HUES48 (cell line): ENCODE measurements around the gene EVA1A.

Experiments
- H3K27ac ChIP-seq: one replicate; pipeline ENCODE4 v1.7.0; 2013; ENCODE audit warnings: low read depth, low read length, inconsistent platforms
- H3K27me3 ChIP-seq: 2 replicates; pipeline ENCODE4 v1.6.1; 2013; ENCODE audit warnings: mild to moderate bottlenecking, low read length; ENCODE audit not compliant: control insufficient read depth, insufficient read depth
- H3K36me3 ChIP-seq: 2 replicates; pipeline ENCODE4 v1.6.1; 2013; ENCODE audit warnings: low read length; ENCODE audit not compliant: control insufficient read depth, insufficient read depth
- H3K4me1 ChIP-seq: 2 replicates; pipeline ENCODE4 v1.6.1; 2013; ENCODE audit warnings: mild to moderate bottlenecking, low read length; ENCODE audit not compliant: control insufficient read depth, insufficient read depth
- H3K4me3 ChIP-seq: 2 replicates; pipeline ENCODE4 v1.5.1; 2013; ENCODE audit warnings: mild to moderate bottlenecking, low read depth, low read length
- H3K9ac ChIP-seq: 2 replicates; pipeline ENCODE4 v1.6.1; 2013; ENCODE audit warnings: mild to moderate bottlenecking, low read depth, low read length, moderate library complexity
- H3K9me3 ChIP-seq: 2 replicates; pipeline ENCODE4 v1.6.1; 2013; ENCODE audit warnings: low read length; ENCODE audit not compliant: control insufficient read depth, insufficient read depth

EVA1A gene

GRCh38 chr2:75458201-75458600 lies 102.5 kb downstream of the EVA1A start:
- no peak overlapping the region for H3K27ac ChIP-seq
- no peak overlapping the region for H3K4me3 ChIP-seq
- H3K27me3 ChIP-seq: no peaks in the 10 kb centered on the region
- H3K9me3 ChIP-seq: no peaks in the 10 kb centered on the region
- H3K36me3 ChIP-seq: no peaks in the 10 kb centered on the region
- no peak overlapping the region for H3K9ac ChIP-seq
- H3K4me1 ChIP-seq: peaks cover 31% of the 10 kb centered on the region

DNA sequence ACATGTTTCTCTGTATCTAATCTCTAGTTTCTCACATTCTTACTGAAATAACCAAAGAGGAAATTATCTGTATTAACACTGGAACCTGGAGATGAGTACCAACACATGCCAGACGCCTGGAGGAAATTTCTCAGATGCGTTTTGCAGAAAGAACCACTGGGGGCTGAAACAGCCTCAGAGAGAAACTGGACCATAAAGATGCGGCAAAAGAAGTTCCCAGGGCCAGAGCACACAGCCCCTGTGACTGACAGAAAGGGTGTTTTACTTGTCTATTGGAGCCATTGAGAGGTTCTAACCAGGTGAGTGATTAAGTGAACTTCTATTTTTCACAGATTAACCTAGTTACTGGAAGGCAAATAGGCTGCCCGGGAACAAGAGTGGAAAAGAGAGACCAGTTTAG lies 103.9 kb downstream of the EVA1A start:
- Histone ChIP-seq H3K27me3 (no peaks in the 10 kb centered on the region), H3K9ac (no peak overlapping the region), H3K36me3 (no peaks in the 10 kb centered on the region), H3K9me3 (no peaks in the 10 kb centered on the region), H3K4me3 (no peak overlapping the region), H3K4me1 (peaks cover 23% of the 10 kb centered on the region), H3K27ac (no peak overlapping the region)

DNA sequence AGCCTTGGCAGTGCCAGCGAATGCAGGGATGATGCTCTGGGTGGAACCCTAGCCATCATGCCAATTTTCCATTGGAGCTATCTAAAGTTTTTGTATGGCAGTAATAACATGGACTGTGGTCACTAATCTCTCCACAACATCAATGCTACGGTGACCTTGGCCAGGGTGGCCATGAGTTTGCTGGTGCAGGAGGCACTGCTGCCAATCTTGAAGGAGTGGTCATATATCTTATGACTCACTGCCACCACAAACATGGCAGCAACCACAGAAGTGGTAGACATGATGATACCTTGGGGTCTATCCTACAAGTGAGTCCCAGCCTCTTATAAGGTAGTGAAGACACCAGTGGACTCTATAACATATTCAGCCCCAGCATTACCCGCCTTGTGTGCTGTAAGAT lies 104.6 kb downstream of the EVA1A start:
- Histone ChIP-seq H3K4me1 (peaks cover 20% of the 10 kb centered on the region), H3K27ac (no peak overlapping the region), H3K9me3 (no peaks in the 10 kb centered on the region), H3K36me3 (no peaks in the 10 kb centered on the region), H3K9ac (no peak overlapping the region), H3K27me3 (no peaks in the 10 kb centered on the region), H3K4me3 (no peak overlapping the region)

DNA sequence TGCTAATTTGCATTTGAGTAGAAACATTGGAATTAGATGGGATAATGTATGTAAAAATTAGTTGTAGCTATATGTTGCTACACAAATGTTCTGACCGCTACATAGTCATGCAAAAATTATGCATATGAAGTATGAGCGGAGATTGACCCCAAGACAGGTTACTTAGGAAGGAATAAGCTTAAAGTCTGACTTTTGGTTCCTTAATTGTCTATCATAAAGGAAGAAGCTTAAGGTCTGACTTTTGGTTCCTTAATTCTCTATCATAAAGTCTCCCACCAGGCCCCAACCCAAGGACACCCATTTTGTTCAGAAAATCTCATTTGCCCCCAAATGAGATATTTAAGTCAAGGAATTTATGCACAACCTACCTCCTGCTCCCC lies 106.5 kb downstream of the EVA1A start:
- Histone ChIP-seq H3K4me3 (no peak overlapping the region), H3K36me3 (no peaks in the 10 kb centered on the region), H3K27ac (no peak overlapping the region), H3K4me1 (peaks cover 20% of the 10 kb centered on the region), H3K27me3 (no peaks in the 10 kb centered on the region), H3K9ac (no peak overlapping the region), H3K9me3 (no peaks in the 10 kb centered on the region)

DNA sequence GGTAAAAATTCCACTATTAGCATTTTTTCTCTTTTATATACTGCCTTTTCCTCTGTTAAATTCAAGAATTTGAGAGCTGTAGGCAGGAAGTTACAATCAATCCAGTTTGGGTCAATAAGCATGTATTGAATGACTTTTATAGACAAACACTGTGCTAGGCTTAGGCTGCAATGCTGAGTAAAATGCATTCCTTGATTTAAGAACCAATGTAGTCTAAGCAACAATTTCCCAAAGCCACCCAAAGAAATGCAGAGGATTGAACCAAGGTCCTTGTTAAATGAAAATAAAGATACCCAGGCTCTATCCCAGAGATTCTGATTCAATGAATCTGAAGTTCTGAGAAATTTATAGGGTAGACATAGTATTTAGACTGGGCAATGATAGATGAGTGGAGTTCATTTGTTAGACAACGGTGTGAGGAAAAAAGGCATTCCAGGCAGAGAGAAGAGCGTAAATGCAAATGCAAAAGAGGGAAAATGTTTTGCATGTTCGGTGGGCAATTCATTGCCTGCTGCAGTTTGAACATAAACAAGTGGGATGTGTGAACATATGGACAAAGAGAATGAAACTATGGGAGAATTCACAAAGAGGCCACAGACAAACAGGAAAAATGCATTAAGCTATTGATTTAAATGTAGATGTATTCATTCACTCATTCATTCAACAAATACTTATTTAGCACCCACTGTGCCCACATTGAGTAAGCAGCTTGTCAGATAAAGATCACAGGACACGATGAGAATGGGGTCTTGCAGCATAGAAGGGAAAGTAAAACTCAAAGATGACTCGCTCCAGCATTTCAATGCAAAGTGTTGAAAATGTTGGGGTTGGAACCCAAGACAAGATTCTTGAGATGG lies 107.1 kb downstream of the EVA1A start:
- Histone ChIP-seq H3K4me1 (peaks cover 20% of the 10 kb centered on the region), H3K4me3 (no peak overlapping the region), H3K9ac (no peak overlapping the region)

GRCh38 chr2:75450068-75450467 lies 110.7 kb downstream of the EVA1A start:
- Histone ChIP-seq H3K36me3 (no peaks in the 10 kb centered on the region), H3K27ac (no peak overlapping the region), H3K9me3 (0 out of 2 replicates have a peak, but pooled peaks cover 4% of the 10 kb centered on the region), H3K4me1 (peaks cover 14% of the 10 kb centered on the region), H3K9ac (no peak overlapping the region), H3K4me3 (no peak overlapping the region), H3K27me3 (no peaks in the 10 kb centered on the region)

More for the DNA sequence above, 107.1 kb downstream of the EVA1A start:
- Histone ChIP-seq H3K9me3 (0 out of 2 replicates have a peak, but pooled peaks cover 4% of the 10 kb centered on the region), H3K36me3 (no peaks in the 10 kb centered on the region), H3K27me3 (no peaks in the 10 kb centered on the region), H3K27ac (no peak overlapping the region)

DNA sequence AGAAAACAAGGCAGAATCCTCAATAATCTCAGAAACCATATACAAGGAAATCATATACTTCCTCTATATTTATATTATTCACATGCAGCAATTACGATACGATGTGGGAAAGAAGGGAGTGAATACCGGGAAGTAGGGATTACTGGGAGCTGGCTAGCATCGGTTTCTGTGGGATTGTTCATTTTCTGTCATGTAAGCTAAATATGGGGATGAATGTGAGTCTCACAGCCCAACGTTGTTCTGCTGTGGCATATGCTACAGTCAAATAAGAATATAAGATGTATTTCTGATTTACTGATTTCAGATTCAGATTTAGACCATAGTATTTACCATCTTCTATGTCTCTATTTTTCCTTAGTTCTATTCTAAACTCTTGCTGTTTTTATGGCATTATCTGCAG lies 113.6 kb downstream of the EVA1A start:
- Histone ChIP-seq H3K27me3 (no peaks in the 10 kb centered on the region), H3K27ac (no peak overlapping the region), H3K4me3 (no peak overlapping the region), H3K36me3 (no peaks in the 10 kb centered on the region), H3K4me1 (no peaks in the 10 kb centered on the region), H3K9me3 (0 out of 2 replicates have a peak, but pooled peaks cover 4% of the 10 kb centered on the region), H3K9ac (no peak overlapping the region)
